Tracheal epithelial cell (primary cell): Measurements from ENCODE around the gene ACADL. TPM values are rescaled to one million over a fixed set of nuclear protein-coding genes. Genes with fewer than 3 reads are reported as not detected.

Source experiments
- total RNA-seq: library from RNA; depleted of rRNA; stranded (reverse); fragments of >200 nt; gene quantifications from 2 replicates; pipeline ENCODE4 v1.2.1, GENCODE V29; 2014

ACADL gene
- total RNA-seq = 0.21 and 0.48 TPM in 2 replicates

DNA sequence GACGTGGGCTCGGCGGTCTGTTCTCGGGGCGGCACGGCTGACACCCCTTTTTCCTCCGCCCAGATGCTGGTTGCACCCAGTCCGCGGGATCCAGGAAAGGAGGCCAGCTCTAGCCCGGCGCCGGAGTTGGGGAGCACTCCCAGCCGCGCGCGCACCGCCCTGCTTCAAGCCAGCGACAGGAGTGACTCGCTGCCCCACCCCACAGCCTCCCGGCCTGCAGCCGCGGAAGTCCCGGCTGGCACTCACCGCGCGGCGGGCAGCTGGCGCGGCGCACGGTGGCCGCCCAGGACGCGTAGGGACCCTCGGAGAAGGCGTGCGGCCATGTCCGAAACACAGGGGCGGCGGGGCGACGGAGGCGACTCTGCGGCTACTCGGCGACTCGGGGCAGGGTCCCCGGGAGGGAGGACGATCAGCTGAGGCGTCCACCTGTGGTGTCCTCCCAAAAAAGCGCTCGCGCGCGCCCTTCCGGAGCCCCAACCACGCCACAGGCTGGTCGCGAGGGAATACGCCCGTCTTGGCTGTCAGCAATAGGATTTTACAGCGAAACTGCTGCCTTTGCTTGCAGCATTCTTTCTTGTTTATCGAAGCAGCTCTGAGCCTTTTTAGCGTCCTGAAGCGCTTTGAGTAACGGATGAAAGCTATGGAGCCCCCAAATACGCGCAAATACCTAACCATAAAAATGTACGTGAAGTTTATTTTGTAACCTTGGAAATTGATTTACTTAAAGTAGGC is at the start of gene ACADL:
Gene ACADL (minus strand): TSS at position 507 of the 732 bp plus-strand sequence. CDS start 184 bp downstream, at position 323.

DNA sequence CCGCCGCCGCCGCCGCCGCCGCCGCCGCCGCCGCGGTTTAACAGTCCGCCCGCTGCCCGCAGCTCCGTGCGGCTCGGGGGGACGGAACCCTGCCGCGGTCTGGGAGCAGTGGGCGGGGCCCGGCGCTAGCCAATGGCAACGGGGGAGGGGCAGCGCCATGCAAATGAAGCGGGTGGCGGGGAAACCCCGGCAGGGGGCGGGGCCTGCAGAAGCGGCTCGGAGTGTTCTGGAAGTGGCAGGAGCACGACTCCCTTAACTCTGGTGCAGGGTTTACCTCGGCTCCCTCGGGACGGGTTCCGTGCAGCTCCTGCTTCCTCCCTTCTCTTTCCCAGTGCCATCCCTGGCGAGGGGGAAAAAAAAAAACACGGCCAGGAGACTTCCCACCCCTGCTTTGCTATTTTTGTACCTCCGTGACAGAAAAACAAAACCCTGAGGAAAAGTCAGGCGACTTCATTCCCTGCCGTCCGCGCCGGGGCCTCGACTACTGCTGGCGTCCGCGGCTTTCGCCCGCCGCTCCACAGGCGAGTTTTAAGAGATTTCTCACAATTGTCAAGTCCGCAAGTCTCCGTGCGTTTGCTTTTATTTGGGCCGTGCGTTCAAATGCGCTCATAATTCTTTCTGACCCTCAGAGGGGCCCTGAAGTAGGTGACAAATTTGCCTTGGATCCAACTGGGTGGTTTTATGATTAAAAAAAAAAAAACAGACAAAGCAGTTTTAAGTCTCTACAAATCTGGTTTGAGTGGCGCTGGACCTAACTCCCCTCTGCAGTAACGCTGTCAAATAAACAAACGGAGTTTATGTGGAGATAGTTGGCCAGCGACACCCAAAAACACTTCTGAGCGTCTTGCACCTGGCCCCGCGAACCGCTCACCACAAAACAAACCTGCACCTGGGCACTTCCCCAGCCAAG is 53.7 kb downstream of the ACADL start, which contains the start of gene KANSL1L:
Gene KANSL1L (minus strand): TSS at position 101 of the 910 bp plus-strand sequence. CDS start 16,827 bp downstream, outside the sequence.

Other genes starting within 250 kb of the ACADL start
- gene RPE, start 222.8 kb downstream of the ACADL start, total RNA-seq = 88.0 and 121 TPM in 2 replicates
- gene KANSL1L, start 54.0 kb downstream of the ACADL start, total RNA-seq = 7.5 and 8.0 TPM in 2 replicates
- gene MYL1, start 89.7 kb upstream of the ACADL start, total RNA-seq = not detected in 2 replicates